H1 (cell line): ENCODE results near the gene SPRYD3. TPM values are rescaled to one million over a fixed set of nuclear protein-coding genes. Genes with fewer than 3 reads are reported as not detected.
A peak's percentile ranks its signal among the peaks of the same experiment; 100 is the strongest.

Experiments
- EP300 ChIP-seq, 2 experiments: IDR thresholded peaks; 1 replicate in 1 of 2; 2 replicates in 1 of 2; pipeline ENCODE4 v1.6.1; 2011 to 2012; ENCODE audit warnings: low read depth in 2 of 2, low read length in 2 of 2, mild to moderate bottlenecking in 2 of 2, borderline replicate concordance in 1 of 2, inconsistent platforms in 1 of 2, moderate library complexity in 1 of 2
- RNF2 ChIP-seq: fragments of 200-900, 300-1000 bp; sonication (generic); IDR thresholded peaks from 2 replicates; pipeline ENCODE4 v1.7.1; 2016; ENCODE audit warnings: borderline replicate concordance, low read depth, mild to moderate bottlenecking, antibody characterized with exemption, low read length; ENCODE audit not compliant: poor library complexity, severe bottlenecking; ENCODE audit errors: missing control alignments
- TEAD4 ChIP-seq: IDR thresholded peaks from 2 replicates; pipeline ENCODE4 v1.6.1; 2012; ENCODE audit warnings: low read depth, low read length, inconsistent platforms, mixed read lengths
- polyA plus RNA-seq, 7 experiments: library from polyadenylated mRNA; depleted of rRNA in 3 of 7; stranded (reverse) in 5 of 7; unstranded in 2 of 7; fragments of >200 nt in 5 of 7; fragments of 200-250 nt in 2 of 7; gene quantifications; 1 replicate in 5 of 7; 2 replicates in 1 of 7; 4 replicates in 1 of 7; pipeline versions ENCODE4 v1.2.1 to v1.2.3, GENCODE V29; 2011 to 2013; ENCODE audit warnings: missing spikeins in 2 of 7, mixed read lengths in 2 of 7
- total RNA-seq: library from RNA; stranded (reverse); fragmentation: NEBNext Ultra II Directional; extraction: Animal tissue kit (Norgen Biotek cat#: 25700); gene quantifications from 2 replicates; pipeline ENCODE4 v1.2.1, GENCODE V29; 2021
- TF ChIP-seq, protein P1 (sequence below): IDR thresholded peaks from 2 replicates; pipeline ENCODE4 v1.6.1; 2011; ENCODE audit warnings: low read length, improper control_type of control experiment

Gene SPRYD3
- total and polyA plus RNA-seq, 2 of the 8 experiments (the other 6 are each of a cell fraction or from before 2014, with no cell fraction given) = 6.8 to 8.0 TPM

DNA sequence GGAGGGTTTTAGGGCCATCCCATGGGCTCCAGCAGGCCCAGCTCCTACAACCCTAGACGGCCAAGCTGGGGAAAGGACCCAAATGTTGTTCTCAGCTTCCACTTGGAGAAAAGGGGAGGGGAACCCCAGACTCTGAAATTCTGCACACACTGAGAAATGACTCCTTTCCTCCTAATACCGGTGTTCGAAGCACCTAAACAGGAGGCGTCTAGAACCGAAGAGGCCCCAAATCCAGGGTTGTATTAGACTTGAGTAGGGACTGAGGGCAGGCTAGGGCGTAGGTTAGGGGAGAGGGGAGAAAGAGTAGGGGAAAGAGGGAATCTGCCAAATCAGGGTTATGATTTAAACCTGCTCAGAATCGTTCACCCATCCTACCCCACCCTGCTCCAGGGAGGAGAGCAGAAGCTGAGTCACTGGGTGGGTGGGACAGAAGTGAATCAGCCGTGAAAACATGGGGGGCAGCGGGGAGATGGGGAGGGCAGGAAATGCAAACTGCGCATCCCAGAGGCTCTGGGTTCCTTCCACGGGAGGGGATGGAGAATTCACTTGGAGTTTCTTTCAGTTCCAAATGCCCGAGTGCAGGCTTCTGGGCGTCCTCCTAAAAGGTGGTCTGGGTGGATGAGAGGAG lies 19.3 kb upstream of the SPRYD3 start (continued):
- TF ChIP-seq EP300 (IDR thresholded peaks at IDR 0.05; ENCODE audit: borderline replicate concordance in 1 of 2, low read depth in 2 of 2, low read length in 2 of 2) = no peak
- TF ChIP-seq, protein P1, sequence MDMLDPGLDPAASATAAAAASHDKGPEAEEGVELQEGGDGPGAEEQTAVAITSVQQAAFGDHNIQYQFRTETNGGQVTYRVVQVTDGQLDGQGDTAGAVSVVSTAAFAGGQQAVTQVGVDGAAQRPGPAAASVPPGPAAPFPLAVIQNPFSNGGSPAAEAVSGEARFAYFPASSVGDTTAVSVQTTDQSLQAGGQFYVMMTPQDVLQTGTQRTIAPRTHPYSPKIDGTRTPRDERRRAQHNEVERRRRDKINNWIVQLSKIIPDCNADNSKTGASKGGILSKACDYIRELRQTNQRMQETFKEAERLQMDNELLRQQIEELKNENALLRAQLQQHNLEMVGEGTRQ = no peak
- no peak for TF ChIP-seq TEAD4
- TF ChIP-seq RNF2 = peak; percentile 36
